IMR-90 (cell line): ENCODE measurements around the gene C7orf25. TPM values are rescaled to one million over a fixed set of nuclear protein-coding genes. Genes with fewer than 3 reads are reported as not detected.

Source experiments
- ATAC-seq: fragments of 200-7000 bp; cut with Tn5 transposase; 2 replicates; pipeline ENCODE4 v1.9.1; 2020; ENCODE audit warnings: low read depth, mild to moderate bottlenecking, moderate library complexity
- BruUV-seq: library from RNA; stranded (reverse); fragments of 400-500 nt; replicated peaks from 2 replicates; lab custom pipeline; 2021; lab: Mats Ljungman, UMichigan
- CTCF ChIA-PET: fragments of 300-600 bp; formaldehyde crosslinking; extraction: SDS; loops from one replicate; lab custom pipeline; 2021; ENCODE audit warnings: antibody characterized with exemption; lab: Yijun Ruan, JAX
- POLR2A ChIA-PET: fragments of 300-600 bp; sonication (Branson Sonifier 250); formaldehyde crosslinking; loops from one replicate; lab custom pipeline; 2022; ENCODE audit warnings: antibody characterized with exemption; ENCODE audit not compliant: unreplicated experiment; lab: Charles Lee
- DNase-seq: peaks from one replicate; pipeline ENCODE4 v3.0.0; 2013
- H2AFZ ChIP-seq: replicated peaks from 2 replicates; pipeline ENCODE3; 2013; ENCODE audit warnings: low read length, mild to moderate bottlenecking; ENCODE audit not compliant: poor library complexity
- H2AK5ac ChIP-seq: 2 replicates; pipeline ENCODE4 v1.6.1; 2013; ENCODE audit warnings: low read depth, low read length, inconsistent platforms
- H2AK9ac ChIP-seq: replicated peaks from 2 replicates; pipeline ENCODE3; 2013; ENCODE audit warnings: mild to moderate bottlenecking, low read depth, low read length, moderate library complexity; ENCODE audit not compliant: poor library complexity
- H2BK120ac ChIP-seq: 2 replicates; pipeline ENCODE4 v1.6.1; 2013; ENCODE audit warnings: low read depth, low read length, inconsistent platforms
- H2BK15ac ChIP-seq: 3 replicates; pipeline ENCODE4 v1.6.1; 2013; ENCODE audit warnings: low read depth, low read length, inconsistent platforms
- H2BK20ac ChIP-seq: 2 replicates; pipeline ENCODE4 v1.6.1; 2013; ENCODE audit warnings: low read depth, mild to moderate bottlenecking, inconsistent platforms, low read length, moderate library complexity
- H2BK5ac ChIP-seq: 2 replicates; pipeline ENCODE4 v1.6.1; 2013; ENCODE audit warnings: mild to moderate bottlenecking, low read depth, low read length, inconsistent platforms; ENCODE audit not compliant: poor library complexity, severe bottlenecking
- H3K14ac ChIP-seq: replicated peaks from 2 replicates; pipeline ENCODE4 v1.6.1; 2013; ENCODE audit warnings: low read depth, low read length, inconsistent platforms
- H3K18ac ChIP-seq: 2 replicates; pipeline ENCODE4 v1.6.1; 2013; ENCODE audit warnings: low read depth, low read length, control low read depth
- H3K23ac ChIP-seq: 2 replicates; pipeline ENCODE4 v1.6.1; 2013; ENCODE audit warnings: low read depth, low read length, inconsistent platforms
- H3K27ac ChIP-seq: 2 replicates; pipeline ENCODE4 v1.5.1; 2013; ENCODE audit warnings: mild to moderate bottlenecking, control low read depth, low read length; ENCODE audit not compliant: insufficient read depth
- H3K27me3 ChIP-seq: 2 replicates; pipeline ENCODE4 v1.6.1; 2013; ENCODE audit warnings: low read length; ENCODE audit not compliant: control insufficient read depth, insufficient read depth
- H3K36me3 ChIP-seq: 2 replicates; pipeline ENCODE4 v1.6.1; 2013; ENCODE audit warnings: low read length, mixed read lengths; ENCODE audit not compliant: control insufficient read depth, insufficient read depth
- H3K4ac ChIP-seq: 2 replicates; pipeline ENCODE4 v1.6.1; 2013; ENCODE audit warnings: low read depth, low read length, inconsistent platforms
- H3K4me1 ChIP-seq: 2 replicates; pipeline ENCODE4 v1.6.1; 2013; ENCODE audit warnings: low read length, mixed read lengths; ENCODE audit not compliant: control insufficient read depth, insufficient read depth
- H3K4me2 ChIP-seq: 2 replicates; pipeline ENCODE4 v1.6.1; 2013; ENCODE audit warnings: low read depth, mild to moderate bottlenecking, control low read depth, low read length, moderate library complexity
- H3K4me3 ChIP-seq: 2 replicates; pipeline ENCODE4 v1.5.1; 2013; ENCODE audit warnings: low read depth, mild to moderate bottlenecking, control low read depth, low read length, moderate library complexity; ENCODE audit not compliant: insufficient read depth
- H3K56ac ChIP-seq: 2 replicates; pipeline ENCODE4 v1.6.1; 2013; ENCODE audit warnings: low read length, inconsistent platforms; ENCODE audit not compliant: insufficient read depth; ENCODE audit errors: extremely low read depth
- H3K79me1 ChIP-seq, 2 experiments: 2 replicates each; pipeline ENCODE4 v1.6.1; 2013; ENCODE audit warnings: low read length in 2 of 2, inconsistent platforms in 1 of 2, low read depth in 1 of 2
- H3K9ac ChIP-seq: 2 replicates; pipeline ENCODE4 v1.6.1; 2013; ENCODE audit warnings: low read depth, low read length, control low read depth
- H3K9me1 ChIP-seq: 2 replicates; pipeline ENCODE4 v1.6.1; 2013; ENCODE audit warnings: low read length, inconsistent platforms; ENCODE audit not compliant: insufficient read depth
- H3K9me3 ChIP-seq: 2 replicates; pipeline ENCODE4 v1.6.1; 2013; ENCODE audit warnings: low read length; ENCODE audit not compliant: control insufficient read depth, insufficient read depth
- H4K20me1 ChIP-seq: 2 replicates; pipeline ENCODE4 v1.6.1; 2013; ENCODE audit warnings: low read length, inconsistent platforms; ENCODE audit not compliant: insufficient read depth
- H4K5ac ChIP-seq: 2 replicates; pipeline ENCODE4 v1.6.1; 2013; ENCODE audit warnings: mild to moderate bottlenecking, low read depth, low read length, control low read depth
- H4K8ac ChIP-seq, 2 experiments: 2 replicates each; pipeline ENCODE4 v1.6.1; 2013; ENCODE audit warnings: low read depth in 2 of 2, low read length in 2 of 2, control low read depth in 1 of 2, inconsistent platforms in 1 of 2
- H4K91ac ChIP-seq: 2 replicates; pipeline ENCODE4 v1.6.1; 2013; ENCODE audit warnings: low read depth, low read length, inconsistent platforms; ENCODE audit not compliant: insufficient read depth
- MAZ ChIP-seq: IDR thresholded peaks from 2 replicates; pipeline ENCODE4 v1.6.1; 2012; ENCODE audit warnings: low read depth, mild to moderate bottlenecking, low read length, improper control_type of control experiment, moderate library complexity, borderline replicate concordance
- POLR2A ChIP-seq: IDR thresholded peaks from 2 replicates; pipeline ENCODE4 v1.6.1; 2012; ENCODE audit warnings: mild to moderate bottlenecking, low read depth, low read length
- RAD21 ChIP-seq: IDR thresholded peaks from 2 replicates; pipeline ENCODE4 v1.6.1; 2012; ENCODE audit warnings: low read length, improper control_type of control experiment
- RCOR1 ChIP-seq: IDR thresholded peaks from 2 replicates; pipeline ENCODE4 v1.6.1; 2012; ENCODE audit warnings: mild to moderate bottlenecking, low read length, improper control_type of control experiment; ENCODE audit not compliant: insufficient replicate concordance
- RFX5 ChIP-seq: IDR thresholded peaks from 2 replicates; pipeline ENCODE4 v1.8.0; 2012; ENCODE audit warnings: low read depth, mild to moderate bottlenecking, low read length, moderate library complexity
- WGBS, 2 experiments: methylation state at CpG; one replicate each; pipeline versions ENCODE4 v1.1.5 to v1.1.7; 2013; ENCODE audit warnings: missing lambda C conversion rate in 2 of 2; ENCODE audit not compliant: insufficient read length in 1 of 2; ENCODE audit errors: extremely low coverage in 2 of 2; 5-methylcytosine and 5-hydroxymethylcytosine counted together
- dilution Hi-C: fragments of 300-500 bp; cut with HindIII; formaldehyde crosslinking; loops from one replicate; pipeline ENCODE4 v1.14.3; 2018; ENCODE audit warnings: low sequenced_read_pairs; ENCODE audit not compliant: unreplicated experiment
- in situ Hi-C: fragments of 300-500 bp; cut with MboI; formaldehyde crosslinking; loops from 3 replicates; pipeline ENCODE4 v1.14.3; 2019; ENCODE audit warnings: low sequenced_read_pairs, inconsistent platforms, mixed read lengths
- intact Hi-C: fragments of 100-400 bp; cut with micrococcal nuclease; formaldehyde crosslinking; loops from 2 replicates; pipeline ENCODE4 v1.10.0; 2022
- polyA plus RNA-seq, 3 experiments: library from polyadenylated mRNA; depleted of rRNA; stranded (reverse); fragments of >200 nt; gene quantifications; 2 replicates each; pipeline ENCODE4 v1.2.3, GENCODE V29; 2012; ENCODE audit warnings: low replicate concordance in 1 of 3
- total RNA-seq: library from RNA; depleted of rRNA; stranded (reverse); fragments of >200 nt; gene quantifications from 2 replicates; pipeline ENCODE4 v1.2.3, GENCODE V29; 2012

Gene C7orf25
- total and polyA plus RNA-seq, 2 of the 4 experiments (the other 2 are of a cell fraction) = 4.5 to 6.1 TPM

DNA sequence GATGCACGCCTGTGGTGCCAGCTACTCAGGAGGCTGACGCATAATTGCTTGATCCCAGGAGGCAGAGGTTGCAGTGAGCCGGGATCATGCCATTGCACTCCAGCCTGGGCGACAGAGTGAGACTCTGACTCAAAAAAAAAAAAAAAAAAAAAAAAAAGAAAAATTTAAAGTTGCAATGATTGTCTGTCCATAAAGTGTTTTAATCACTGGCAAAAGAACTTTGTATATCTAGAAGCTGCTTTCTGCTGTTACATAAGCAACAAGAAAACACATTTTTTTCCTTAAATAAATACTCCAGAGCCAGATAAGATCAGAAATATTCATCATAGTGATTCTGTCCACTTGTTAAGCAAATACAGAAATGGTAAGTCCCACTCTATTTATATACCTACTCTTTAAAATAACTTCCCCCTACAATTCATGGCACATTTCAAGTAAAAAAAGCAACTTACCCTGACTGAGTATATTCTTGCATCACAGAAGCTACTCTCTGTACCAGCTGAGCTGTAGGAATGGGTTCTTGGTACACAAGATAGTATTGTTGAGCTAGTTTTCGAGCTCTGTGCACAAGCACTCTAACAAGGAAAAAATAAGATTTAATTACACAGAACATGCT lies 12.5 kb upstream of the C7orf25 start:
- Histone ChIP-seq H3K14ac (no peak overlapping the region), H3K4me1 (no peaks in the 10 kb centered on the region), H2AK5ac (no peak overlapping the region), H3K9me3 (no peaks in the 10 kb centered on the region), H3K79me1 (peaks cover 11 to 31% of the 10 kb centered on the region in 2 experiments), H2BK5ac (no peak overlapping the region), H2BK120ac (no peak overlapping the region), H3K23ac (no peak overlapping the region), H3K4me3 (no peak overlapping the region), H3K27me3 (no peaks in the 10 kb centered on the region), H3K9ac (no peak overlapping the region), H3K36me3 (peaks cover 27% of the 10 kb centered on the region), H4K91ac (no peak overlapping the region), H3K9me1 (no peaks in the 10 kb centered on the region; the same call in 1 of the 2 replicates), H3K56ac (no peak overlapping the region), H2AK9ac (no peak overlapping the region), H3K4me2 (no peak overlapping the region), H4K8ac (no peak overlapping the region), H4K5ac (no peak overlapping the region), H2AFZ (no peak overlapping the region), H4K20me1 (peaks cover 14% of the 10 kb centered on the region), H2BK20ac (no peak overlapping the region), H3K27ac (no peak overlapping the region), H2BK15ac (no peak overlapping the region), H3K18ac (no peak overlapping the region), H3K4ac (no peak overlapping the region)
- BruUV-seq = no TSS peak
- DNase-seq = no peak
- WGBS, 2 experiments = 100% methylated on average over 1 of the region's 5 CpGs; no CpG with 5 or more reads in 1 of the 2 experiments
- intact Hi-C loops (no loop called here), in situ Hi-C loops (no loop called here), dilution Hi-C loops (no loop called here)
- ChIA-PET POLR2A (interaction anchor here (0.8 kb wide), 1 partner anchor 12 kb away, joined by 8 read pairs; the partner anchor contains the start of gene C7orf25), CTCF (interaction anchor here (1.0 kb wide), 1 partner anchor 337 kb away, joined by 4 read pairs; no protein-coding TSS in a partner anchor)
- ATAC-seq = no peak
- no peak for TF ChIP-seq POLR2A
- no peak for TF ChIP-seq MAZ
- TF ChIP-seq RCOR1 = no peak
- no peak for TF ChIP-seq RAD21
- TF ChIP-seq RFX5 = no peak
